ENCODE data around the gene NEURL1. TPM values are rescaled to one million over a fixed set of nuclear protein-coding genes. Genes with fewer than 3 reads are reported as not detected.
"Not testable (repeated sequence)": the region's sequence is repeated elsewhere in the genome, so short reads cannot be mapped to it uniquely, and the experiment has no call there.

NEURL1 gene
- total and polyA plus RNA-seq, 2 donors (not counting 1 experiment from before 2014, with no cell fraction given) = 0.30 to 0.57 TPM

GRCh38 chr10:103630156-103630555 lies 136.7 kb downstream of the NEURL1 start:
- Histone ChIP-seq H3K36me3 (replicated peaks in 1 of 2; ENCODE audit: control extremely low read depth in 1 of 2, control insufficient read depth in 1 of 2, extremely low read depth in 1 of 2, insufficient read depth in 2 of 2, low read length in 1 of 2) (peaks cover 0 to 6% of the 10 kb centered on the region in 2 experiments), H3K4me1 (ENCODE audit: control insufficient read depth in 2 of 2, insufficient read depth in 2 of 2, low read length in 2 of 2) (no peaks in the 10 kb centered on the region), H3K27ac (ENCODE audit: low read length in 2 of 2) (no peak overlapping the region), H4K20me1 (ENCODE audit: control insufficient read depth, insufficient read depth, low read length, poor library complexity, severe bottlenecking) (no peaks in the 10 kb centered on the region), H3K79me2 (ENCODE audit: control insufficient read depth, insufficient read depth, low read length) (no peaks in the 10 kb centered on the region), H3K4me3 (ENCODE audit: control extremely low read depth in 1 of 5, extremely low read depth in 1 of 5, insufficient read depth in 1 of 5, low read depth in 2 of 5, low read length in 4 of 5) (no peak overlapping the region), H3K9ac (ENCODE audit: low read length) (no peak overlapping the region), H3K9me3 (ENCODE audit: control extremely low read depth in 1 of 3, control insufficient read depth in 2 of 3, insufficient read depth in 1 of 3, low read length in 2 of 3) (no peaks in the 10 kb centered on the region), H2AFZ (ENCODE audit: insufficient read depth, low read depth, low read length, poor library complexity, severe bottlenecking) (no peak overlapping the region), H3K27me3 (replicated peaks in 1 of 4; ENCODE audit: control extremely low read depth in 1 of 4, control insufficient read depth in 3 of 4, insufficient read depth in 4 of 4, low read length in 3 of 4) (no peaks in the 10 kb centered on the region), H3K4me2 (replicated peaks; ENCODE audit: low read depth, low read length, poor library complexity, severe bottlenecking) (no peak overlapping the region)
- Mint-ChIP-seq H3K4me3 (no peak overlapping the region), H3K4me1 (no peaks in the 10 kb centered on the region), H3K27ac (no peak overlapping the region), H3K27me3 (no peaks in the 10 kb centered on the region), H3K9me3 (ENCODE audit: insufficient read depth) (no peaks in the 10 kb centered on the region)
- no peak for DNase-seq
- POLR2A ChIA-PET = no interaction called here
- TF ChIP-seq EZH2 (IDR thresholded peaks at IDR 0.05; ENCODE audit: borderline replicate concordance, insufficient read depth, low read depth, low read length, poor library complexity, severe bottlenecking) (no peak), CTCF (IDR thresholded peaks at IDR 0.05) (no peak)
- no CpG with 5 or more reads among the region's 1 CpG for WGBS (ENCODE audit: insufficient coverage)
- no peak for ATAC-seq (ENCODE audit: low read depth)
- CTCF ChIA-PET = no interaction called here
- intact Hi-C loops (cut with micrococcal nuclease) = no loop called here

- Histone ChIP-seq H4K20me1 (ENCODE audit: control insufficient read depth, insufficient read depth, low read length, poor library complexity, severe bottlenecking) (peaks cover 6% of the 10 kb centered on the region), H3K4me2 (replicated peaks; ENCODE audit: low read depth, low read length, poor library complexity, severe bottlenecking) (no peak overlapping the region), H3K4me3 (ENCODE audit: control extremely low read depth in 1 of 5, extremely low read depth in 1 of 5, insufficient read depth in 1 of 5, low read depth in 2 of 5, low read length in 4 of 5) (no peak overlapping the region), H3K27ac (ENCODE audit: low read length in 2 of 2) (no peak overlapping the region), H3K27me3 (replicated peaks in 1 of 4; ENCODE audit: control extremely low read depth in 1 of 4, control insufficient read depth in 3 of 4, insufficient read depth in 4 of 4, low read length in 3 of 4) (no peaks in the 10 kb centered on the region), H3K79me2 (ENCODE audit: control insufficient read depth, insufficient read depth, low read length) (no peaks in the 10 kb centered on the region), H3K9me3 (ENCODE audit: control extremely low read depth in 1 of 3, control insufficient read depth in 2 of 3, insufficient read depth in 1 of 3, low read length in 2 of 3) (no peaks in the 10 kb centered on the region), H3K9ac (ENCODE audit: low read length) (no peak overlapping the region), H2AFZ (ENCODE audit: insufficient read depth, low read depth, low read length, poor library complexity, severe bottlenecking) (no peak overlapping the region), H3K36me3 (replicated peaks in 1 of 2; ENCODE audit: control extremely low read depth in 1 of 2, control insufficient read depth in 1 of 2, extremely low read depth in 1 of 2, insufficient read depth in 2 of 2, low read length in 1 of 2) (peaks cover 0 to 3% of the 10 kb centered on the region in 2 experiments), H3K4me1 (ENCODE audit: control insufficient read depth in 2 of 2, insufficient read depth in 2 of 2, low read length in 2 of 2) (no peaks in the 10 kb centered on the region)
- POLR2A ChIA-PET = no interaction called here
- CTCF ChIA-PET = no interaction called here
- WGBS (ENCODE audit: insufficient coverage) = 79% methylated on average over 7 of the region's 7 CpGs
- H3K4me1 Mint-ChIP-seq = no peaks in the 10 kb centered on the region
- no peak overlapping the region for H3K4me3 Mint-ChIP-seq
- DNase-seq (no peak), ATAC-seq (ENCODE audit: low read depth) (no peak)
- no peak overlapping the region for H3K27ac Mint-ChIP-seq
- no peaks in the 10 kb centered on the region for H3K27me3 Mint-ChIP-seq
- H3K9me3 Mint-ChIP-seq (ENCODE audit: insufficient read depth) = no peaks in the 10 kb centered on the region
- intact Hi-C loops (cut with micrococcal nuclease) = no loop called here
- no peak for TF ChIP-seq CTCF (IDR thresholded peaks at IDR 0.05)
- no peak for TF ChIP-seq EZH2 (IDR thresholded peaks at IDR 0.05; ENCODE audit: borderline replicate concordance, insufficient read depth, low read depth, low read length, poor library complexity, severe bottlenecking)
These were observed 138.7 kb downstream of the NEURL1 start for GRCh38 chr10:103632247-103632642.

GRCh38 chr10:103632871-103633270 lies 139.4 kb downstream of the NEURL1 start:
- 82% methylated on average over 6 of the region's 6 CpGs for WGBS (ENCODE audit: insufficient coverage)
- POLR2A ChIA-PET; H3K79me2 ChIP-seq (ENCODE audit: control insufficient read depth, insufficient read depth, low read length); H3K9ac ChIP-seq (ENCODE audit: low read length); H3K4me1 Mint-ChIP-seq; DNase-seq; H3K9me3 Mint-ChIP-seq (ENCODE audit: insufficient read depth); H3K27ac Mint-ChIP-seq; H3K27me3 ChIP-seq (replicated peaks in 1 of 4; ENCODE audit: control extremely low read depth in 1 of 4, control insufficient read depth in 3 of 4, insufficient read depth in 4 of 4, low read length in 3 of 4); H2AFZ ChIP-seq (ENCODE audit: insufficient read depth, low read depth, low read length, poor library complexity, severe bottlenecking); intact Hi-C loops (cut with micrococcal nuclease); H3K27ac ChIP-seq (ENCODE audit: low read length in 2 of 2); H3K4me2 ChIP-seq (replicated peaks; ENCODE audit: low read depth, low read length, poor library complexity, severe bottlenecking); H3K9me3 ChIP-seq (ENCODE audit: control extremely low read depth in 1 of 3, control insufficient read depth in 2 of 3, insufficient read depth in 1 of 3, low read length in 2 of 3); H3K4me3 Mint-ChIP-seq; H3K4me3 ChIP-seq (ENCODE audit: control extremely low read depth in 1 of 5, extremely low read depth in 1 of 5, insufficient read depth in 1 of 5, low read depth in 2 of 5, low read length in 4 of 5); CTCF ChIA-PET; H3K27me3 Mint-ChIP-seq; H3K4me1 ChIP-seq (ENCODE audit: control insufficient read depth in 2 of 2, insufficient read depth in 2 of 2, low read length in 2 of 2); ATAC-seq (ENCODE audit: low read depth); H3K36me3 ChIP-seq (replicated peaks in 1 of 2; ENCODE audit: control extremely low read depth in 1 of 2, control insufficient read depth in 1 of 2, extremely low read depth in 1 of 2, insufficient read depth in 2 of 2, low read length in 1 of 2); H4K20me1 ChIP-seq (ENCODE audit: control insufficient read depth, insufficient read depth, low read length, poor library complexity, severe bottlenecking): not testable (repeated sequence)
